CD1c-positive myeloid dendritic cell (primary cell): Measurements from ENCODE around the gene SKA2.
A peak's percentile ranks its signal among the peaks of the same experiment; 100 is the strongest.
"Not testable (repeated sequence)": the region's sequence is repeated elsewhere in the genome, so short reads cannot be mapped to it uniquely, and the experiment has no call there.

Experiments used
- DNase-seq: peaks from one replicate; pipeline ENCODE4 v3.0.0-alpha.2; 2016; ENCODE audit errors: extremely low spot score

Gene SKA2

GRCh38 chr17:59151591-59151990, 3.4 kb downstream of the SKA2 start:
- no peak for DNase-seq

GRCh38 chr17:59151006-59151405, 4.0 kb downstream of the SKA2 start:
- no peak for DNase-seq

- no peak for DNase-seq
Observed at GRCh38 chr17:59149841-59150511, 5.0 kb downstream of the SKA2 start.

DNA sequence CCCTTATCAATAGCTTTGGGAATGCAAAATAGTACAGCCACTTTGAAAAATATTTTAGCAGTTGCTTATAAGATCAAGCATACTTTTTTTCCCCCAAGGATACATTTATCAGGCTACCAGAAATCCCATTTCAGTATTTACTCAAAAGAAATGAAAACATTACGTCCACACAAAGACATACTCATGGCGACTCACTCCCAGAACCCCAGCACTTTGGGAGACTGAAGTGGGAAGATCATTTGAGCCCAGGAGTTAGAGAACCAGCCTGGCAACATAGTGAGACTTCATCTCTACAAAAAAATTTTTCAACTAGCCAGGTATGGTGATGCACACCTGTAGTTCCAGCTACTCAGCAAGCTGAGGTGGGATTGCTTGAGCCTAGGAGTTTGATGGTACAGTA, 5.9 kb downstream of the SKA2 start:
- no peak for DNase-seq

DNA sequence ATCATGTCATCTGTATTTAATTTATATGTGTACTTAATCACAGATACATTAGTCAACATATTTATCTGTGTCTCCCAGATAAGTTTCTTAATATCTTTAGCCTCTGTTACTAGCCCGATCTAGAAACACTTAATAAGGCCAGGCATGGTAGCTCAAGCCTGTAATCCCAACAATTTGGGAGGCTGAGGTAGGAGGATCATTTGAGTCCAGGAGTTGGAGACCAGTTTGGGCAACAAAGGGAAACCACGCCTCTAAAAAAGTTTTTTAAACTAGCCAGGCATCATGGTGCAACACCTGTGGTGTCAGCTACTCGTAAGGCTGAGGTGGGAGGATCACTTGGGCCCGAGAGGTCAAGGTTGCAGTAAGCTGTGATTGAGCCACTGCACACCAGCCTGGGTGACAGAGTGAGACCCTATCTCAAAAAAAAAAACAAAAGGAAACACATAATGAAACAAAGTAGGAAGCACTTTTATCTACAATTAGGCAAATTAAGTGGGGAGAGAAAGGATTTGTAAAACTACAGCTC, 9.4 kb downstream of the SKA2 start:
- no peak for DNase-seq

- DNase-seq: no peak
Observed at GRCh38 chr17:59141860-59142259, 13.1 kb downstream of the SKA2 start.

DNA sequence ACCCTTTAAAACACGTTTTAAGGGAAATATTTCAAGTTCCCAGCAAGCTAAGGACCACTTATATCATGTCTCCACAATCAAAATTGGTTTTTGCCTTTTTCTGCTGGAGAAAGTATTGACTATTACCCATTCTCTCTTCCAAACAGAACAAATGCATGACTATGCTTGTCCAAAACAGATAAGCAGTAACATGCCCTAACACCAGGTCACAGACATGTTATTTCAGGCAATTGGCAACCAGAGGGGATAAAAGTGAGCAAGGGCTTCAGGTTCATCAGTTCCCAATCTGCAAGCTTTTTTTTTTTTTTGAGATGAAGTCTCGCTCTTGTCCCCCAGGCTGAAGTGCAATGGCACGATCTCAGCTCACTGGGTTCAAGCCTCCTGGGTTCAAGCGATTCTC, 15.0 kb downstream of the SKA2 start:
- DNase-seq: no peak

DNA sequence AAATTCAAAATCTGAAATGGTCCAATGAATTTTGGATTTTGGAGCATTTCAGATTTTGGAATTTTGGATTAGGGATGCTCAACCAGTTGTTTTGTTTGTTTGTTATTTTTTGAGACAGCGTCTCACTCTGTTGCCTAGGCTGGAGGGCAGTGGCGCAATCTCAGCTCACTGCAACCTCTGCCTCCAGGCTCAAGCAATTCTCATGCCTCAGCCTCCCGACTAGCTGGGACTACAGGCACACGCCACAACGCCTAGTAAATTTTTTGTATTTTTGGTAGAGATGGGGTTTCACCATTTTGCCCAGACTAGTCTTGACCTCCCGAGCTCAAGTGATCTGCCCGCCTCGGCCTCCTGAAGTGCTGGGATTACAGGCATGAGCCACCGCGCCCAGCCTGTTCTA, 16.6 kb downstream of the SKA2 start:
- DNase-seq: not testable (repeated sequence)

DNA sequence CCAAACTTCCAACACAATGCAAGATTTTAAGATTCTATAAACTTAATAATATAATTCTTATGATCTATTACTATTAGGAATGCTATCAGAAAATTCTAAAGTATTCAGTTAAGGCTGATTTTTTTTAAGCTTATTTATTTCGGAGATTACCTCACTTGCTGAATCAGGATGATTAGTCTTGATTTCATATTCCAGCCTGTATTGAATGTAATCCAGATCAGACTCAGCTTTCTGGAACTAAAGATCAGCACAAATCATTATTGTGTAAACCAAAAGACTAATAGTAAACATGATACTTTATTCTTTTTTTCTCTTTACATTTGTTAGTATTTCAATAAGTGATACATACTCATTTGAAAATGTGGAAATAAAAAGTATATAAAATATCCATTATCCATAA, 23.9 kb downstream of the SKA2 start:
- DNase-seq: no peak

DNA sequence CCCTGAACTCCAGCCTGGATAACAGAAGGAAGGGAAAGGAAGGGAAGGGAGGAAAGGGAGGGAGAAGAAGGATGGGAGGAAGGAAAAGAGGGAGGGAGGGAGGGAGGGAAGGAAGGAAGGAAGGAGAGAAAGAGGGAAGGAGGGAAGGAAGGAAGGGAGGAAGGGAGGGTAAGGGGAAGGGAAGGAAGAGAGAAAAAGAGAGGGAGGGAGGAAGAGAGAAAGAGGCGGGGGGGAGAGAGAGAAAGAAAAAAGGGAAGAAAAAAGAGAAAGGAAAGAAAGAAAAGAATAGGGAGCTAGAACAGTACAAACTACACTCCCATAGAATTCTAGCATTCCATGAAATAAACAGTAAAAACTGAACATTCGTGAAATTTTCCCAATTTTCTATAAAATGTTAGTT, 25.2 kb downstream of the SKA2 start:
- no peak for DNase-seq

- no peak for DNase-seq
Observed at GRCh38 chr17:59126809-59127417, 28.1 kb downstream of the SKA2 start.

GRCh38 chr17:59124665-59125064, 30.3 kb downstream of the SKA2 start:
- no peak for DNase-seq

DNA sequence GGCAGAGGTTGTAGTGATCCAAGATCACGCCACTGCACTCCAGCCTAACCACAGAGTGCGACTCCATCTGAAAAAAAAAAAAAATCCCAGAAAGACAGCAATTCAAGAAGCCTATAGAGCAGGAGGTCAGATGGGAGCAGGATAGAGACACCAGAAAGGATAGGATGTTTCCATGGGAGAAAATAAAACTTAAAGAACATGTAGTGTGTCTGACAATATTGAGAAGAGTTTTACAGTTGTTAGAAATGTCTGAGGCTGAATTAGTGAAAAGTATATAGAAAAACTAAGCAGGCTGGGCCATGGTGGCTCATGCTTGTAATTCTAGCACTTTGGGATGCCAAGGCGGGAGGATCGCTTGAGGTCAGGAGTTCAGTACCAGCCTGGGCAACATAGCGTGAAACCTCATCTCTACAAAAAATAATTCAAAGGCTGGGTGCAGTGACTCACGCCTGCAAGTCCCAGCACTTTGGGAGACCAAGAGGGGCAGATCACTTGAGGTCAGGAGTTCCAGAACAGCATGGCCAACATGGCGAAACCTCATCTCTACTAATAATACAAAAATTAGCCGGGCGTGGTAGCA, 33.0 kb downstream of the SKA2 start:
- no peak for DNase-seq

DNA sequence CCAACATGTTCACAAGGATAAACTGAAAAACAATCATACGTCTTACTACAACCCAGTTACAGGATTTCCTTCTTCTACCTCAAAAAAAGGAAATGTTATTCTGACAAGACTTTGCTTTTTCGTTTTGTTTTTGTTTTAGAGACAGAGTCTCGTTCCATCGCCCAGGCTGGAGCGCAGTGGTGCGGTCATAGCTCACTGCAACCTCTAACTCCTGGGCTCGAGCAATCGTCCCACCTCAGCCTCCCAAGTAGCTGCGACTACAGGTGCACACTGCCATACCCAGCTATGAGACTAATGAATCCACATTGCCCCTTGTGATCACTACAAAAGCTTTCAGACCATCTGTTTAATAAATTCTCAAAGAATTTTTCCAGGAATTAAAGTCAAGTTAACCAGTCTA, 39.5 kb downstream of the SKA2 start:
- DNase-seq: no peak

GRCh38 chr17:59111539-59111938, 43.4 kb downstream of the SKA2 start:
- DNase-seq: no peak

- no peak for DNase-seq
Observed at GRCh38 chr17:59110973-59111372, 44.0 kb downstream of the SKA2 start.

DNA sequence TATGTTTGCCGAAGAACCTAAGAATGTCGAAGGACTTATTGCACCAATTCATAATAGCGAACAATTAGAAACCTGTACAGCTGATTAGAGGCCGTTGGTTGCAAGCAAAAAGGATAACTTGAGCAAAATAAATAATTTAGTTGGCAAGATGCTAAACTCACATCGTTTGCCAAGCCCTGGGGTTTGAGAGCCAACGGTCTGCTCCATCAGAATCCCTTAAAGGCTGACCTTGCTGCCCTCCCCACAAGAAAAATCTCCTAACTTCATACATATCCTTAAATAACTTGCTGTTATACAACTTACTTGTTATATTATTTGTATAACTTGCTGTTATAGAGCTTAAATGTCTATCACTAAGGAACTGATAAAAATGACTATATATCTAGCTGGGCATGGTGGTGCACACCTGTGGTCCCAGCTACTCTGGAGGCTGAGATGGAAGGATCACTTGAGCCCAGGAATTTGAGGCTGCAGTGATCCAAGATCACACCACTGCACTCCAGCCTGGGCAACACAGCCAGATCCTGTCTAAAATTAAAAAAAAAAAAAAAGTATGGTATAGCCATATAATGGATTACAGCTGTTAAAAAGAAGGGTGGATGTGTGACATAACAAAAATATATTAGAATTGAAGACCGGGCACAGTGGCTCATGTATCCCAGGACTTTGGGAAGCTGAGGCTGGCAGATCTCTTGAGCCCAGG, 46.4 kb downstream of the SKA2 start:
- no peak for DNase-seq

DNA sequence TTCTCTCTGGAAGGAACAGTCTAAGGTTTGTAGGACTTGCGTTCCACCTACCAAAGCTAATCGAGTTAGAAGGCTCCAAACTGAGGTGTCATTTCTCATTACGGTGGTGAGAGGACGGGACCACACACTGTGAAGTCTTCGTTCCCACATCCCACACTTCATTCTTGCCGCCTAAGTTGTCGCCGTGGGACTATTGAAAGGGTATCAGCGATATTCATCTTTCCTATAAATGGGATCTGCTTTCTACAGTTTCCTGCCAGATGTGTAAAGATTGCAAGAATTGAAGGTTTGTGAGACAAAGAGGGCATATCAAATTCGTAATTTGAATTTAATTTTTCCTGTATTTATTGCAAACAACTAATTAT, 47.7 kb downstream of the SKA2 start:
- DNase-seq: no peak

DNA sequence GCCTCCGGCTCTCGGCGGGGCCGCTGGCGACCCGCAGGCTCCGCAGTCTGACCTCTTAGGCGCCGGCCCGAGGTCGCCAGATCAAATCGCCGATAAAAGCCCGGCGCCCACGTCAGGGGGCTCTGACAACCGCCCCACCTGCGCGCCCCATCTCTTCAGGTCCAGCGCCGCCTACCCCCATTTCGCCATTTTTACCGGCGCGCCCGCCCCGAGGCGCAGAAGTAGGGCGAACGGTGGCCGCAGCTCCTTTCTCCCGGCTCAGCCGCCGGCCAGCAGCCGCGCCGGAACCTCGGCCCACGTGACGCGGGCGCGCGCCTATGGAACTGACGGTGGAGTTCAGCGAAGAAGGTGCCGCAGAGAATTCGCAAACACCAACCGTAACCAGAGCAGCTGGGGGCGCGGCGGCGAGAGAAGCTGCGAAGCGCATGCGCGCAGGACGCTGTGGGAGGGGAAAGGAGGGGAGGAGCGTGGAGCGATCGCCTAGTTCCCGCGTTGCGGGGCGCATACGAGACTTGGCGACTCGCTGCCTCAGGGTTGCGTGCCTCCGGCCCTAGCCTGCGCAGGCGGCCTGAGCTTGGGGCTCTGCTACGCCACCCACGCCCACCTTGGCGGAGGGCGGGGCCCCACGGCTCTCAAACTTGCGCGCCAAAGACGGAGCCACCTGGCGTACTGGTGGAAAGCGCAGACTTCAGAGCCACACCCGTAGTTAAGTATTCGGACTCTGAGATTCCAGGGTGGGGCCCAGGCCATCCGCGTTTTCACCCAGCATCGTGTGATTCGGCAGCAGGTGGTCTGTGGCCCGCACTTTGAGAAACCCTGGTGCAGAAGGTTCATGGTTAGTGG, 48.3 kb downstream of the SKA2 start, which contains the start of gene TRIM37:
Gene TRIM37, minus strand, starts transcription at position 418 of the 843 bp plus-strand sequence. CDS start 419 bp downstream, outside the sequence.
- peak; percentile 100 for DNase-seq

GRCh38 chr17:59105852-59106462, 49.0 kb downstream of the SKA2 start:
- DNase-seq: peak; percentile 57

DNA sequence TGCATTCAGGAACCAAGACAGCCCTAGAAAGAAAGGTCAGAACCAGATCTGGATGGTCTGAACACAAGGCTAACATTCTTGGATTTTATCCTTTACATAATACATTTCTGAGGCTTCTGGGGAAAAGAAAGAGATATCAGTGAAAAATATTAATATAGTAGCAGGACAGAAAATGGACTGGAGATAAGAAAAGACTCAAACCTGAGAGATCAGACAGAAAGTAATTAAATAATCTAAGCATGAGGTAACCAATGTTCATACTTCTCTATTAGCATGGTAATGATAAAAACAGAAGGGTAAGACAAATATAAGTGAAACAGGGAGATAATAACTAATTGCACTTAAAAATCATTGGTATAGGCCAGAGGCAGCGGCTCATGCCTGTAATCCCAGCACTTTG, 53.8 kb downstream of the SKA2 start:
- DNase-seq: no peak
